ENCODE results near the gene TACC2. TPM values are rescaled to one million over a fixed set of nuclear protein-coding genes. Genes with fewer than 3 reads are reported as not detected.

Gene TACC2
- total and polyA plus RNA-seq, 2 donors (not counting 3 experiments of a cell fraction or from before 2014, with no cell fraction given), result 14.4 to 46.2 TPM

DNA sequence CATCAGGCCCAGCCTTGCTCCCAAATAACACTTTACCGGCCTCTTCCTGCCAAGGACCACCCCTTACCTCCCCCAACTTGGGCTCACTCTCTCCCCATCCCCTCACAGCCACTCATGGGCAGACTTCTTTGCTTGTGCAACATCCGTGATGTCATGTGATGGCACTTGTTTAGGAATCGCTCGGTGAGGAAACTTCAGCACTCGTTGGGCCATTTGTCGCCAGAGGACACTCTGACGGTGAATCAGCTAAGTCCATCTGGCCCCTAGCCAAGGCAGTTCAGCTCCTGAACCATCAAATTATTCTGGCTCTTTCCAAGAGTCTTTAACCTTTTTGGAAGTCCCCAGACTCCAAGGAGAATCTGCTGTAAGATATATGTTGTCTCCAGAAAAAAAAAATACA, 301.4 kb downstream of the TACC2 start:
- intact Hi-C loops (cut with micrococcal nuclease) (no loop called here), dilution Hi-C loops (cut with MboI; ENCODE audit: extremely low pct_ligation_motif_present, low sequenced_read_pairs) (loop anchor here (25.0 kb wide), 1 partner anchor 147 kb away; no protein-coding TSS in a partner anchor)
- H3K27ac ChIP-seq (ENCODE audit: insufficient read depth, low read depth, low read length), result no peak overlapping the region
- no peak overlapping the region for H3K4me2 ChIP-seq (ENCODE audit: insufficient read depth, low read length)
- H3K9me3 ChIP-seq (replicated peaks; ENCODE audit: control insufficient read depth, insufficient read depth, low read length), result no peaks in the 10 kb centered on the region
- TF ChIP-seq MYC (IDR thresholded peaks at IDR 0.05; ENCODE audit: low read depth, low read length), result no peak
- no peak for TF ChIP-seq POLR2A (IDR thresholded peaks at IDR 0.05; ENCODE audit: low read depth, low read length)
- TF ChIP-seq POLR2AphosphoS5 (IDR thresholded peaks at IDR 0.05; ENCODE audit: insufficient read depth, low read depth, low read length), result no peak
- no peak for TF ChIP-seq FOS (IDR thresholded peaks at IDR 0.05; ENCODE audit: borderline replicate concordance, insufficient read depth, low read length)
- TF ChIP-seq EZH2 (IDR thresholded peaks at IDR 0.05; ENCODE audit: borderline replicate concordance, low read depth, low read length, severe bottlenecking), result no peak
- TF ChIP-seq, protein P1, sequence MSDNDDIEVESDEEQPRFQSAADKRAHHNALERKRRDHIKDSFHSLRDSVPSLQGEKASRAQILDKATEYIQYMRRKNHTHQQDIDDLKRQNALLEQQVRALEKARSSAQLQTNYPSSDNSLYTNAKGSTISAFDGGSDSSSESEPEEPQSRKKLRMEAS (IDR thresholded peaks at IDR 0.05; ENCODE audit: insufficient read depth, insufficient read length), result no peak
- TF ChIP-seq JUN (IDR thresholded peaks at IDR 0.05; ENCODE audit: borderline replicate concordance, insufficient read depth, insufficient read length, low read depth), result no peak
- TF ChIP-seq, protein P2, sequence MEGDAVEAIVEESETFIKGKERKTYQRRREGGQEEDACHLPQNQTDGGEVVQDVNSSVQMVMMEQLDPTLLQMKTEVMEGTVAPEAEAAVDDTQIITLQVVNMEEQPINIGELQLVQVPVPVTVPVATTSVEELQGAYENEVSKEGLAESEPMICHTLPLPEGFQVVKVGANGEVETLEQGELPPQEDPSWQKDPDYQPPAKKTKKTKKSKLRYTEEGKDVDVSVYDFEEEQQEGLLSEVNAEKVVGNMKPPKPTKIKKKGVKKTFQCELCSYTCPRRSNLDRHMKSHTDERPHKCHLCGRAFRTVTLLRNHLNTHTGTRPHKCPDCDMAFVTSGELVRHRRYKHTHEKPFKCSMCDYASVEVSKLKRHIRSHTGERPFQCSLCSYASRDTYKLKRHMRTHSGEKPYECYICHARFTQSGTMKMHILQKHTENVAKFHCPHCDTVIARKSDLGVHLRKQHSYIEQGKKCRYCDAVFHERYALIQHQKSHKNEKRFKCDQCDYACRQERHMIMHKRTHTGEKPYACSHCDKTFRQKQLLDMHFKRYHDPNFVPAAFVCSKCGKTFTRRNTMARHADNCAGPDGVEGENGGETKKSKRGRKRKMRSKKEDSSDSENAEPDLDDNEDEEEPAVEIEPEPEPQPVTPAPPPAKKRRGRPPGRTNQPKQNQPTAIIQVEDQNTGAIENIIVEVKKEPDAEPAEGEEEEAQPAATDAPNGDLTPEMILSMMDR (IDR thresholded peaks at IDR 0.05; ENCODE audit: extremely low read depth in 1 of 2, insufficient read depth in 1 of 2, low read depth in 1 of 2, low read length in 2 of 2), result no peak
- no peak for TF ChIP-seq GATA2 (IDR thresholded peaks at IDR 0.05; ENCODE audit: insufficient read depth, insufficient read length, low read depth, low read length)
- DNase-seq (ENCODE audit: low read depth, low spot score), result no peak
- H3K4me3 ChIP-seq (replicated peaks in 1 of 3; ENCODE audit: insufficient read depth in 1 of 3, low read depth in 1 of 3, low read length in 3 of 3), result no peak overlapping the region
- no peaks in the 10 kb centered on the region for H3K79me2 ChIP-seq (ENCODE audit: control insufficient read depth, insufficient read depth, low read length)
- H3K9ac ChIP-seq (replicated peaks; ENCODE audit: extremely low read depth, insufficient read depth, low read length), result no peak overlapping the region
- no peak overlapping the region for H2AFZ ChIP-seq (ENCODE audit: low read depth, low read length)
- no peaks in the 10 kb centered on the region for H3K4me1 ChIP-seq (ENCODE audit: control insufficient read depth, extremely low read depth, insufficient read depth, low read length)
- no peaks in the 10 kb centered on the region for H3K36me3 ChIP-seq (ENCODE audit: control insufficient read depth in 2 of 2, extremely low read depth in 1 of 2, insufficient read depth in 2 of 2, low read length in 2 of 2)
- FAIRE-seq, result no peak
- BruUV-seq (replicated peaks), result no TSS peak
- H4K20me1 ChIP-seq (replicated peaks; ENCODE audit: control insufficient read depth, extremely low read depth, insufficient read depth, low read length), result no peaks in the 10 kb centered on the region
- CTCF ChIA-PET, result interaction anchor here (0.7 kb wide), 1 partner anchor 8 kb away, joined by 3 read pairs; no protein-coding TSS in a partner anchor
- H3K27me3 ChIP-seq (ENCODE audit: control insufficient read depth in 2 of 2, insufficient read depth in 2 of 2, low read length in 2 of 2), result no peaks in the 10 kb centered on the region
- POLR2A ChIA-PET, result no interaction called here
- H3K9me1 ChIP-seq (replicated peaks; ENCODE audit: control insufficient read depth, extremely low read depth, insufficient read depth, low read length), result no peaks in the 10 kb centered on the region
